GM19324 (cell line): ENCODE results near the gene DRAP1.

Source experiments
- ATAC-seq: cut with Tn5 transposase; IDR thresholded peaks from one replicate; pipeline ENCODE4 v1.9.1; 2021; ENCODE audit warnings: mild to moderate bottlenecking, moderate library complexity; ENCODE audit not compliant: unreplicated experiment, low FRiP score

Gene DRAP1

DNA sequence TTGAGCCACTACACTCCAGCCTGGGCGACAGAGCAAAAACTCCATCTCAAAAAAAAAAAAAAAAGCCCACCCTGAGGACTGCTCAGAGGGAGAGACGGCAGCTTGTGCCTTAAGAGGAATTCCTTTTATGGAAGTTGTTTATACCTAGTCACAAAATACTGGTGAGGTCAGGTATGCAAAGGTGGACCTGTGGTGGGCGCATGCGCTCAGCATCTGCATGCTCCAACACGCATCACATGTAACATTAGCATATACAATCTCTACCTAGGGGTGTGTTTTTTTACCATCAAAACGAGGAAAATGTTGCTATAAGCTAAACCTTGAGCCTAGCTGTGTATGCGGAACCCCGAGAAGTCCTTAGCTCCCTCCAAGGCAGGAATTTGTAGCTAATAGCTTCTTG, 35.5 kb downstream of the DRAP1 start:
- no peak for ATAC-seq

GRCh38 chr11:65958291-65958690, 39.1 kb downstream of the DRAP1 start:
- no peak for ATAC-seq

GRCh38 chr11:65958774-65959420, 39.7 kb downstream of the DRAP1 start:
- ATAC-seq: no peak

DNA sequence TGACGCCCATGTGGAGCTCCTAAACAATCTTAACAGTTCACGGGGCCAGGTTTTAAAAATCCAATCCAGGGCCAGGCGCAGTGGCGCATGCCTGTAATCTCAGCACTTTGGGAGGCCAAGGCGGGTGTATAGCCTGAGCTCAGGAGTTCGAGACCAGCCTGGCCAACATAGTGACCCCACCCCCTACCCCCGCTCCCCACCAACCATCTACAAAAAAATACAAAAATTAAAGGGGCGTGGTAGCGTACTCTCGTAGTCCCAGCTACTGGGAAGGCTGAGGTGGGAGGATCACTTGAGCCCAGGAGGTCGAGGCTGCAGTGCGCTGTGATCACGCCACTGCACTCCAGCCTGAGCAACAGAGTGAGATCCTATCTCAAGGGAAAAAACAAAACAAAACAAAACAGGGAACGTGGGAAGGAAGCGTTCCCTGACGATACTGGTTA, 41.6 kb downstream of the DRAP1 start:
- no peak for ATAC-seq

- ATAC-seq: peak; percentile 91
Measured at GRCh38 chr11:65961267-65962140, 42.3 kb downstream of the DRAP1 start, which contains the start of gene SART1. SART1 (plus strand) TSS chr11:65961734; CDS start chr11:65961781, 47 bp downstream.

- ATAC-seq: no peak
Measured at GRCh38 chr11:65962141-65962564, 42.9 kb downstream of the DRAP1 start.

- ATAC-seq: no peak
Measured at GRCh38 chr11:65964906-65965305, 45.7 kb downstream of the DRAP1 start.

- ATAC-seq: no peak
Measured at GRCh38 chr11:65965986-65966762, 46.9 kb downstream of the DRAP1 start.

DNA sequence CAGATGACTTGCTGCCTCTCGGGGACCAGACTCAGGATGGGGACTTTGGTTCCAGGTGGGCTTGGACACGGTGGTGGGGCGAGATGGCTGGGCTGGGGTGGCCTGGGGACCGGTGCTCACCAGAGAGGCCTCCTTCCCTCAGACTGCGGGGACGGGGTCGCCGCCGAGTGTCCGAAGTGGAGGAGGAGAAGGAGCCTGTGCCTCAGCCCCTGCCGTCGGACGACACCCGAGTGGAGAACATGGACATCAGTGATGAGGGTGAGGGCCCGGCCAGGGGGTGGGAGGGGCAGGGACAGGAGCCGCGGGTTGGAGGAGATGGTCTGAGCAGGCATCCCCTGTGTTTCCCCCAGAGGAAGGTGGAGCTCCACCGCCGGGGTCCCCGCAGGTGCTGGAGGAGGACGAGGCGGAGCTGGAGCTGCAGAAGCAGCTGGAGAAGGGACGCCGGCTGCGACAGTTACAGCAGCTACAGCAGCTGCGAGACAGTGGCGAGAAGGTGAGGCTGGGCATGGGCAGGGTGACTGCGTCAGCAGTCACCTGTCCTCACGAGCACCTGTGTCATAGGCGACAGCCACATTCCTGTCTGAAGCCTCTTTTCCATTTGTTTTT, 48.2 kb downstream of the DRAP1 start:
- no peak for ATAC-seq

- no peak for ATAC-seq
Measured at GRCh38 chr11:65968600-65969482, 49.6 kb downstream of the DRAP1 start.
